Stimulated activated effector memory CD8-positive, alpha-beta T cell treated with anti-CD3 and anti-CD28 coated beads, Interleukin-12 subunit alpha, Interleukin-12 subunit beta, amount 100 ng/mL, for 72 hours (primary cell): ENCODE data around the gene WBP2.
A peak's percentile ranks its signal among the peaks of the same experiment; 100 is the strongest.
"Not testable (repeated sequence)": the region's sequence is repeated elsewhere in the genome, so short reads cannot be mapped to it uniquely, and the experiment has no call there.

Source experiments
- ATAC-seq: fragments of 150-1000 bp; cut with Tn5 transposase; 2 replicates; pipeline ENCODE4 v1.10.0; 2021
- DNase-seq, 2 donors: peaks; one replicate each; pipeline ENCODE4 v3.0.0; 2021 to 2022; ENCODE audit warnings: low spot score in 2 of 2
- H3K27ac Mint-ChIP-seq: one replicate; pipeline ENCODE4 v1.8.0; 2022; ENCODE audit warnings: mild to moderate bottlenecking, mixed read lengths
- H3K36me3 Mint-ChIP-seq: one replicate; pipeline ENCODE4 v1.8.0; 2022; ENCODE audit warnings: mild to moderate bottlenecking, mixed read lengths
- H3K4me1 Mint-ChIP-seq: one replicate; pipeline ENCODE4 v1.8.0; 2022; ENCODE audit warnings: mixed read lengths
- H3K4me3 Mint-ChIP-seq: one replicate; pipeline ENCODE4 v1.8.0; 2022; ENCODE audit warnings: mild to moderate bottlenecking, mixed read lengths
- H3K9me3 Mint-ChIP-seq: one replicate; pipeline ENCODE4 v1.8.0; 2022; ENCODE audit warnings: mixed read lengths

The WBP2 gene

DNA sequence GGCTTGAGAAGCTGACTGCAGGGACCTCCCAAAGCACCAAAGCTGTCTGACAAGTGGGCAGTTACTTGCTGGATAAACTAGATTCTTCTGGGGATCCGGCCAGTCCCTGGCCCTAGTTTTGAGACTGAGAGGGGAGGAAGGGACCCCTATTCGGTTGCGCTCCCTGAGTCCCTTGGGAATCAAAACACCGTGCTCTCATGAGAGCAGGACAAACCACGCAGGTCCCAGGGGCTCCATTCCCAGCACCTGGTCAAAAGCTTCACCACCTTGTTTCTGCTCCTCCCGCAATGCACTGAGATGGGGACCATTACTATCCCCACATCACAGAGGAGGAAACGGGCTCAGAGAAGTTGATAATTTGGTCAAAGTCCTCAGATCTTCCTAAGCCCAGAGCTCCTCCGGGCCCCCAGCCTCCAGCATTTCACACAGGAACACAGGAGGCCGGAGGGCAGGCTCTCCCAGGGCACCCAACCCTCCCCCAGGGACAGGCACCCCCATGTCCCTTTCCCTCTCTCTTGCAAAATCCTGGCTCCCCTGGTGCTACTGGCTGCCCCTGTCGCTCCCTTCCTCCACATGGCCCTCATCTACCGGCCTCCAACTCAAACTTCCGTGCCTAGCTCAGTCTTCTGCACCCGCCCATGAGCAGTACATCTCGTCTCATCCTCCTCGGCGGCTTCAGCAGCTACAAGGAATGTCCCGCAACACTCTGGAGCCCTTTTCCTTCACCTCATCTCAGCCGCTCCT lies 38.3 kb upstream of the WBP2 start:
- ATAC-seq = no peak
- H3K36me3 Mint-ChIP-seq = peaks cover 52% of the 10 kb centered on the region
- DNase-seq = no peak
- H3K4me1 Mint-ChIP-seq = peaks cover 29% of the 10 kb centered on the region
- H3K27ac Mint-ChIP-seq = peak overlapping the region; percentile 96
- H3K9me3 Mint-ChIP-seq = no peaks in the 10 kb centered on the region
- peak overlapping the region; percentile 2 for H3K4me3 Mint-ChIP-seq

DNA sequence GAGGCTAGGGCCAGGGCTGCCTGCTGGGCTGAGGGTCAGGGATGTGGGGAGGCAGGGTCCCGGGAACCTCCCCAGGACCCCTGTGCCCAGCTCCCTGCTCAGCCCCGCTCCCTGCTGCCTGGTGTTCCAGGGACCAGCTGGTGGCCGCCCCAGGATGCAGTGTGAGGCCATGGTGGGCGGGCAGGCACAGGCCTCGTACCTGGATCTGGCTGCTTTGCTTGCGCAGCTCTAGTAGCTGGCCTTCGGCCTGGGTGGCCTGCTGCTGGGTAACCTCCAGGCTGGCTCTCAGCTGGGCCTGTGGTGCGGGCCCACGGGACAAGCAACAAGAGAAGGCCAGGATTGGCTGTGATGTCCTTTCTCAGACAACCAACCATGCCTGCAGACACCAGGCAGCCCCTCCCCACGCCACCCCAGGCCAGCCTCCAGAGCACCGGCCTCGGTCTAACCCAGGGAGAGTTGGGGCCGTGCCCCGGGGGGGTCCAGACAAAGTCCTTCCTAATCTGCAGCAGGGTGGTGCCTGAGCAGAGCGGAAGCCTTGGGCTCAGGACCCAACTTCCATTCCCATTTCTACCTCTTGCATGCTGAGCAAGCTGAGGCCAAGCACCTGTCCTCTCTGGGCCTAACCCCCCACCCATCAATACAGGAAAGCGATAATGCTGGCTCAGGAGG lies 37.6 kb upstream of the WBP2 start:
- Mint-ChIP-seq H3K9me3 (no peaks in the 10 kb centered on the region), H3K27ac (no peak overlapping the region), H3K4me1 (peaks cover 29% of the 10 kb centered on the region), H3K36me3 (peaks cover 44% of the 10 kb centered on the region), H3K4me3 (no peak overlapping the region)
- ATAC-seq (no peak), DNase-seq (no peak)

DNA sequence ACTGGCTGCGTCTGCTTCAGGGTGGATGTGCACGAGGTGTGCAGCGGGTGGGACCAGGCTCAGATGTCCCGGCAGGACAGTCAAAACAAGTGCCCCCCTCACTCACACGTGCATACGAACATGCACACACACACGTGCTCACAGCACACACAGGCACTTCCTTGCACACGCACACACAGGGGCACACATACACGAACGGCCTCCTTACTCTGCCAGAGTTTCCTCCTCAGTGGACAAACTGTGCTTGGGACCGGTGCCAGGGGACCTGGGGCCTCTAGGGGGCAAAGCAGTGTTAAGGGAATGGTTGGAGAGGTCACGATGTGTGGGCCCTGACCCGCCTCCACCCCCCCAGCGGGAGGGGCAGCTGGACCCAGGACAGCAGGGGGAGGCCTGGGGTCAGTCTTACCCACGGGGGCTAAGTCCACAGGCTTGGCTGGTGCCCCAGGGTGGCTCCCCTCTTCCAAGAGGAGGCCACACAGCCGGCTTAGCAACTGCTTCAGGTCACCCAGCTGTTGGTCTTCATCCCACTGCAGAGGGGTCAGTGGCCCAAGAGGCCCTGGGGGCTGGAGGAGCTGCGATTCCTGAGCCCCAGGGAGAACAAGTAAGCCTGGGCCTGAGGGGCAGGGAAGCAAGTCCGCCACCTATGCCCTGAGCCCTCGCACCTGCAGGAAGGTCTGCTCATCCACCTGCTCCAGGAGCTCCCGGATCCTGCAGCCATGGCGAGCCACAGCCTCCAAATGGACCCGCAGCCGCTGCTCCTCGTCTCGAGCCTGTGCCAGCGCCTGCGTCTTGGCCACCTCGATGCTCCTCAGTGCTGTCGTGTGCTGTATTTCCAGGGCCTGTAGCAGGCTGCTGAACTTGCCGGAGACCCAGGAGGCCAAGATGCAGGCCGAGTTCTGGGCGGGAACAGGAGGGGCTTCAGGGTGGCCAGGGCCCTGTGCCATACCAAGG lies 36.7 kb upstream of the WBP2 start:
- Mint-ChIP-seq H3K4me3 (no peak overlapping the region), H3K27ac (no peak overlapping the region), H3K9me3 (no peaks in the 10 kb centered on the region), H3K36me3 (peaks cover 37% of the 10 kb centered on the region), H3K4me1 (peaks cover 24% of the 10 kb centered on the region)
- DNase-seq = no peak
- no peak for ATAC-seq

DNA sequence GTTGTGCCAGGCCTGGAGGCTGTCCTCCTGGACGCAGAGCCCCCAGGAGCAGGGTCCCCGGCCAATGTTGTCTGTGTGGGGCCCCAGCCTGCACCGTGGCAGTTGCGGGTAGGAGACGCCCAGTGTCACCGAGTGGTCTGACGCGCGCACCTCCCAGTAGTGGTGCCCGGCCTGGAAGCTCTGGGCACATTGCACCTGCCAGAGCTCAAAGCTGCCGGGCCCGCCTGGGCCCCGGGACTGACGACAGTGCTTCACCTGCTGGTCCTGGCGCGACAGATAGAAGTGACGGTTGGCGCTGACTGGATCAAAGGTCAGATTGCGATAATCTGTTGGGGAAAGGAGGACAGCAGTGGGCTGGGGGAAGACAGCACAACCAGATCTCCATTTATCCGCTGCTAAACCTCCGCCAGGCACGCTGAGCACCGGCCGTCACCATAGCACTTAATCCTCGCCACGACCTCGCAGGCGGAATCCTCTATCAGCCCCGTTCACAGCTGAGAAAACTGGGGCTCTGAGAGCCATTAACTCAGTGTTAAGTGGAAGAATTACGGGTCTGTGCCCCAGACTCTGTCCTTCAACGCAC lies 36.0 kb upstream of the WBP2 start:
- no peak for DNase-seq
- H3K27ac Mint-ChIP-seq = no peak overlapping the region
- no peaks in the 10 kb centered on the region for H3K9me3 Mint-ChIP-seq
- no peak overlapping the region for H3K4me3 Mint-ChIP-seq
- peaks cover 24% of the 10 kb centered on the region for H3K4me1 Mint-ChIP-seq
- ATAC-seq = no peak
- peaks cover 37% of the 10 kb centered on the region for H3K36me3 Mint-ChIP-seq

DNA sequence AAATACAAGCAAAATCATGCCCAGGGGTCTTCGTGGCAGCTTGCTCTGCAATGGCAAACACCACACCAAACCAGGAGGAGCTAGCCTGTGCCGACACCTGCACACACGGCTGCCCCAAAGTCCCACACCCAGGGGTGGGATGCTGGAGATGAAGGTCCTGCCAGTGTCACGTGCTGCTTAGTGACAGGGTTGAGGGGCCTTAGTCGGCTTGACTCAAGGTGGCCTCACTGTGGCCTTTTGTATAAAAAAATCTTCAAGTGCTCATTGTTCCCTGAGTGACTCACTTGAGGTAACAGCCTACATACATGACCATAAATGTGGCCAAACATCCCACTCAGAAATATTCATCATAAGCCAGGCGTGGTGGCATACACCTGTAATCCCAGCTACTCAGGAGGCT lies 34.3 kb upstream of the WBP2 start:
- H3K4me1 Mint-ChIP-seq = peaks cover 15% of the 10 kb centered on the region
- peaks cover 28% of the 10 kb centered on the region for H3K36me3 Mint-ChIP-seq
- no peak for DNase-seq
- peak; percentile 70 for ATAC-seq
- peak overlapping the region; percentile 9 for H3K27ac Mint-ChIP-seq
- no peaks in the 10 kb centered on the region for H3K9me3 Mint-ChIP-seq
- H3K4me3 Mint-ChIP-seq = no peak overlapping the region

DNA sequence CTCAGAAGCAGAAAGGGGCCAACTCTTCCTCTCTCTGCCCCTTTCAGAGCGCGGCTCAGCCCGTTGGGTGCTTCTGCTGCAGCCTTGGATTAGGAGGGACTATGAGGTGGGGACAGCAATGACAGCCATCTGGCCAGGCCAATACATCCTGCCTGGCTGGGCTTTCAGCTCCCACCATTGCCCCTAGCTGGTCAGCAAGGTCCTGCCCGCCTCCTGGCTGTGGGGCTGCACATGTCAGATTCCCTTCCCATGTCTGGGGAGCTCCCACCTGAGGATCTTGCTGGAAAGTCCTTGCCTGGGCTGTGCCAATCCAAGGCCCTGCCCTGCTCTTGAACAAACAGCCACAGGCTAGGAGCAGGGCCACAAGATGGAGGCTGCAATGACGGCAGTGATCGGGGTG lies 33.3 kb upstream of the WBP2 start:
- no peak overlapping the region for H3K27ac Mint-ChIP-seq
- ATAC-seq (no peak), DNase-seq (no peak)
- H3K9me3 Mint-ChIP-seq = no peaks in the 10 kb centered on the region
- no peak overlapping the region for H3K4me3 Mint-ChIP-seq
- H3K36me3 Mint-ChIP-seq = peaks cover 28% of the 10 kb centered on the region
- peaks cover 5% of the 10 kb centered on the region for H3K4me1 Mint-ChIP-seq

DNA sequence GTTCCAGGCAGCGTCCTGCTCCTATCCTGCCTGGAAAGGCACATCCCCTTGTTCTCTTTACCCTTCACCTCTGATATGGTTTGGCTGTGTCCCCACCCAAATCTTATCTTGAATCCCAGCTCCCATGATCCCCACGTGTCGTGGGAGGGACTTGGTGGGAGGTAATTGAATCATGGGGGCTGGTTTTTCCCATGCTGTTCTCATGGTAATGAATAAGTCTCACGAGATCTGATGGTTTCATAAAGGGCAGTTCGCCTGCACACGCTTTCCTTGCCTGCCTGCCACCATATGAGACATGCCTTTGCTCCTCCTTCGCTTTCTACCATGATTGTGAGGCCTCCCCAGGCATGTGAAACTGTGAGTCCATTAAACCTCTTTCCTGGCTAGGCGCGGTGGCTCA lies 30.7 kb upstream of the WBP2 start:
- Mint-ChIP-seq H3K4me1 (peaks cover 14% of the 10 kb centered on the region), H3K27ac (peak overlapping the region; percentile 29), H3K36me3 (peaks cover 19% of the 10 kb centered on the region)
- DNase-seq, ATAC-seq, H3K9me3 Mint-ChIP-seq, H3K4me3 Mint-ChIP-seq: not testable (repeated sequence)

DNA sequence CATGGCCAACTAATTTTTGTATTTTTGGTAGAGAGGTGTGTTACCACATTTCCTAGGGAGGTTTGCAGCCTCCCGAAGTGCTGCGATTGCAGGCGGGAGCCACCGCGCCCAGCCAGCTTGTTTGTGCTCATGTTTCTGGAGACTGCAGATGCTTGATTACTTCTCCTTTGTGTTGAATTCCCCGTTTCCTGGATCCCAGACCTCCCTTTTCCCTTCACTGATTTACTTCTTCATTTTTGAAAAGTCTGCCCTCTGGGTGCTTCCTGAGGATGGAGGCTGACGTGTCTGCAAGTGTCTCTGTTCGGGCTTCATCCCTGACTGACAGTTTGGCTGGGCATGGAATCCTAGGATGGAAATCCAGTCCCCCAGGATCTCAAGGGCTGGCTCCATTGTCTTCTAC lies 30.3 kb upstream of the WBP2 start:
- peak overlapping the region; percentile 29 for H3K27ac Mint-ChIP-seq
- ATAC-seq = no peak

DNA sequence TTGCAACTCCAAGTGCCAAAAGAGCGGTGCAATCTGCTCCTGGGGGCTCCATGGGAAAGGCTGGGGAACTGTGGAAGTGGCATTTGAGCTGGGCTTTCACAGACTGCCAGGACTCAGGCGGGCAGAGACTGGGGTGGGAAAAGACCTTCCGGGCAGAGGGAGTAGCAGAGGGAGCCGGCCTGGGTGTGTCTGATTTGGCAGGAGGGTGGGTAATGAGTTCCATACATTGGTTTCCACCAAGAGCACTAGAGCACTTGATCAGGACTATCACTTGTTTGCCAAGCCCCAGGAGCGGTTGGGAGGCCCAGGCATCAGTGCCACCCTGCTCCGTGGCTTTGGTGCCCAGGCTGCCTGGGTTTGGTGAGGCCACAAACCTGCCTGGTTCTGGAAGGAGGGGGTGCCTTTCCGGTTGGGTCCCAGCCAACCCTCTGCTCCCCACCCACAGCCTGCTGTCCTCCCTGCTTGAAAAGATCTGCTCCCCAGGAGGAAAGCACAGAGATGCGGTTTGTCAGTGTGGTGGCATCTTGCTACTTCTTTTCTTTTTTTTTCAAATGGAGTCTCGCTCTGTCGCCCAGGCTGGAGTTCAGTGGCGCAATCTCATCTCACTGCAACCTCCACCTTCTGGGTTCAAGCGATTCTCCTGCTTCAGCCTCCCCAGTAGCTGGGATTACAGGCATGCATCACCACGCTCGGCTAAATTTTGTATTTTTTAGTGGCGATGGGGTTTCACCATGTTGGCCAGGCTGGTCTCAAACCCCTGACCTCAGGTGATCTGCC lies 26.7 kb upstream of the WBP2 start:
- no peak for DNase-seq
- Mint-ChIP-seq H3K9me3 (no peaks in the 10 kb centered on the region), H3K36me3 (peaks cover 6% of the 10 kb centered on the region), H3K4me3 (no peak overlapping the region), H3K4me1 (peaks cover 26% of the 10 kb centered on the region), H3K27ac (peak overlapping the region; percentile 17)
- ATAC-seq = no peak

More for the DNA sequence above, 30.3 kb upstream of the WBP2 start:
- H3K4me3 Mint-ChIP-seq = no peak overlapping the region
- peaks cover 15% of the 10 kb centered on the region for H3K36me3 Mint-ChIP-seq
- peaks cover 14% of the 10 kb centered on the region for H3K4me1 Mint-ChIP-seq
- no peaks in the 10 kb centered on the region for H3K9me3 Mint-ChIP-seq
- no peak for DNase-seq

DNA sequence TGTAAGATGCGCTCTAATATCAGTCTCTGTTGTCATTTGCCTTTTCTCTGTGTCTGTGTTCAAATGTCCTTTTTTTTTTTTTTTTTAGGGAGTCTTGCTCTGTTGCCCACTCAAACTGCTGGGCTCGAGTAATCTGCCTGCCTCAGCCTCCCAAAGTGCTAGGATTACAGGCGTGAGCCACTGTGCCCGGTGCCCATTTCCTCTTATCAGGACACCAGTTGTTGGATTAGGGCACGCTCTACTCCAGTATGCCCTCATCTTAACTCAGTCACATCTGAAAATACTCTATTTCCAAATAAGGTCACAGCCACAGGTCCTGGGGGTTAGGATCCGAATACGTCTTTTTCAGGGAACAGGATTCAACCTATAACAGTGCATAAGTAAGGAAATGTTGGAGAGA lies 25.1 kb upstream of the WBP2 start:
- Mint-ChIP-seq H3K27ac (no peak overlapping the region), H3K9me3 (no peaks in the 10 kb centered on the region), H3K4me3 (no peak overlapping the region)

DNA sequence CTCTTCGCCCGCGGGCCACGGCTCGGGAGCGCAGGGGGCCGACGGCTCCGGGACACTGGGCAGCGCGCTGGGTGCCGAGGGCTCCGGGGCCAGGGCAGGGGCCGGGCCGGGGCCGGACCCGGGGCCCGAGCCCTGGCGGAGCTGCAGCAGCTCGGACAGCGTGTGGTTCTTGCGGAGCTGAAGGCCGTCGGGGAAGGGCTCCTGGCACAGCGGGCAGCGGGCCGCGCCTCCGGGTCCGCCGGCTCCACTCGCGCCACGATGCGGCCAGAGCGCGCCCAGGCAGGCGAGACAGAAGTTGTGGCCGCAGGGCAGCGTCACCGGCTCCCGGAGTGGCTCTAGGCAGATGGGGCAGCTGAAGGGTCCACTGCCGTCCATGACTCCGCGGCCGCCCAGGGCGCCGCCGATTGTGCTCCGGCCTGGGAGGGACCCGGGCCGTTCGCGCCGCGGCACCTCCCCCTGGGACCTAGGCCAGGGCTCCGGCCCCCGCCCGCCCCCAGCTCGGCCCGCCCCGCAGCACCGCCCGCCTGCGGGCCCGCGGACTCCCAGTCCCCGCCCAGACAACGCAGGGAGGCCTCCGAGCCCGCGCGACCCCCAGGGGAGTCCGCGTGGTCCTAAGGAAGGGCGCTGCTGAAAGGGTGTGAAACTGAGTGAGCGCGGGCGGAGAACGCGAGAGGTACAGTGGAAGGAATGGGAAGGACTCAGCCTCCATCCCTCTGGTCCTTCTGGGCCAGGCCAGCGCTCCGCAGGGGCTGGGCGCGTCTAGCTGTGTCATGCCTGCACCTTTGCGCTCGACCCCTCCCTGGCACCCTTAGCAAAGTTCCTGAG lies 23.3 kb upstream of the WBP2 start, which contains the start of gene TRIM47:
Gene TRIM47, minus strand, starts transcription at position 408 of the 825 bp plus-strand sequence. Its CDS starts 33 bp downstream, at position 375.
- Mint-ChIP-seq H3K9me3 (no peaks in the 10 kb centered on the region), H3K27ac (peak within 1 kb of the TSS; percentile 91), H3K4me1 (peaks cover 38% of the 10 kb centered on the region), H3K36me3 (peaks cover 11% of the 10 kb centered on the region), H3K4me3 (peak within 1 kb of the TSS; percentile 85)
- peak in 1 of 2 donors; percentile 74 for DNase-seq
- peak; percentile 5 for ATAC-seq

More for the DNA sequence above, 25.1 kb upstream of the WBP2 start:
- no peak for DNase-seq
- Mint-ChIP-seq H3K4me1 (peaks cover 34% of the 10 kb centered on the region), H3K36me3 (peaks cover 6% of the 10 kb centered on the region)
- no peak for ATAC-seq

DNA sequence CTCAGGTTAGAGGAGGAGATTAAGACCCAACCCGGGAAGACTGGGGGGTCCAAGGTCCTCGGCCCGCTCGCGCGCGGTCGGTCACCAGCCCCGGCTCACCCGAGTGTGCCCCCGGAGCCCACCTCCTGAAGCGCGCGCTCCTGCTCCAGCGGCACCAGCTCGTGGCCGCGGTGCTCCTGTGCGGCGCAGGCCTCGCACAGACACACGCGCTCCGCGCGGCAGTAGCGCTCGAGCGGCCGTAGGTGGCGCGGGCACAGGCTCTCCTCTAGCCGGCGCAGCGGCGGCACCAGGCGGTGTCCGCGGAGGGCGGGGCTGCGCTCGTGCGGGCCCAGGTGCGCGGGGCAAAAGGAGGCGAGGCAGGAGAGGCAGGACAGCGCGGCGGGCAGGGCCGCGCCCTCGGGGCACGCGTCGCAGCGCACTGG lies 22.6 kb upstream of the WBP2 start:
- Mint-ChIP-seq H3K27ac (peak overlapping the region; percentile 91), H3K9me3 (no peaks in the 10 kb centered on the region), H3K4me3 (peak overlapping the region; percentile 85), H3K4me1 (peaks cover 38% of the 10 kb centered on the region), H3K36me3 (peaks cover 11% of the 10 kb centered on the region)
- DNase-seq (peak; percentile 56 to 80), ATAC-seq (peak; percentile 86)

DNA sequence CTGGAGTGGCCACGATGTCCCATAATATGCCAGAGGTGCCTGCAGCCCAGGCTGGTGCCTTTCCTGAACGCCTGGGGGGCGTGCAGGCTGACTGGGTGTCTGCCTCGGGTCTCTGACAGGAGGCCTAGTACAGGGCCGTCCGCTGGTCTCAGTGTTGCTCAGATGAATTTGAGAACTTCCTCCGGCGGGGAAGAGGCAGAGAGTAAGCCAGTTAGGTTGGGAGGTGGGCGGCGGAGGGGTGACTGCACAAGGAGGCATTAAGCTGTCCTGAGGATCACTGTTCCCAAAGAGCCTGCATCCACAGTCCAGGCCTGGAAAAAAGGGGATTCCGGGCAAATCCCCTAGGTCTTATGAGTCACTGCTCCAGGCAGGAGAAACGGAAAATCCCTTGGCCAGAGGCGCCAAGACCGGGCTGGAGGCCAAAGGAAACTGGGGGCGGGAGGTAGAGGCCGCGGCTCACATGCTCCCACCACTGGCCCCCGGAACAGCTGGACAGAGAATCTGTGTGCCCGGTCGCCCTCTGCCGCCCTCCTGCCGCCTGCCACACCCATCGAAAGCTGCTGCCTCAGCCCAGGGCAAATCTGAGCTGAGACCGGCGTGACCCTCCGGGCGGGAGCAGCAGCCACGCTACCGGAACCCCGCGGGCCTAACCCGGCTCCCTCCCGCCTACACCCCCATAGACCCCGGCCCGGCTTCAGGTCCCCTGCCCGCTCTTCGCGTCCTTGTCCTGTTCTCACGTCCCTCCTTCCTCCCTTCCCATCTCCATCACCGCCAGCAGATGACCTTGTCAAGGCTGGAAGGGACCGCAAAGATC lies 22.0 kb upstream of the WBP2 start:
- peak in 1 of 2 donors; percentile 76 for DNase-seq
- Mint-ChIP-seq H3K27ac (peak overlapping the region; percentile 91), H3K4me3 (peak overlapping the region; percentile 85), H3K9me3 (no peaks in the 10 kb centered on the region), H3K4me1 (peaks cover 38% of the 10 kb centered on the region), H3K36me3 (peaks cover 11% of the 10 kb centered on the region)
- peak; percentile 53 for ATAC-seq
